Measurements from ENCODE around the gene GPATCH4. TPM values are rescaled to one million over a fixed set of nuclear protein-coding genes. Genes with fewer than 3 reads are reported as not detected.

The GPATCH4 gene
- total and polyA plus RNA-seq, 10 of the 15 experiments (the other 5 are each of a cell fraction or from before 2014, with no cell fraction given): 35.5 to 111 (median 73.9) TPM

DNA sequence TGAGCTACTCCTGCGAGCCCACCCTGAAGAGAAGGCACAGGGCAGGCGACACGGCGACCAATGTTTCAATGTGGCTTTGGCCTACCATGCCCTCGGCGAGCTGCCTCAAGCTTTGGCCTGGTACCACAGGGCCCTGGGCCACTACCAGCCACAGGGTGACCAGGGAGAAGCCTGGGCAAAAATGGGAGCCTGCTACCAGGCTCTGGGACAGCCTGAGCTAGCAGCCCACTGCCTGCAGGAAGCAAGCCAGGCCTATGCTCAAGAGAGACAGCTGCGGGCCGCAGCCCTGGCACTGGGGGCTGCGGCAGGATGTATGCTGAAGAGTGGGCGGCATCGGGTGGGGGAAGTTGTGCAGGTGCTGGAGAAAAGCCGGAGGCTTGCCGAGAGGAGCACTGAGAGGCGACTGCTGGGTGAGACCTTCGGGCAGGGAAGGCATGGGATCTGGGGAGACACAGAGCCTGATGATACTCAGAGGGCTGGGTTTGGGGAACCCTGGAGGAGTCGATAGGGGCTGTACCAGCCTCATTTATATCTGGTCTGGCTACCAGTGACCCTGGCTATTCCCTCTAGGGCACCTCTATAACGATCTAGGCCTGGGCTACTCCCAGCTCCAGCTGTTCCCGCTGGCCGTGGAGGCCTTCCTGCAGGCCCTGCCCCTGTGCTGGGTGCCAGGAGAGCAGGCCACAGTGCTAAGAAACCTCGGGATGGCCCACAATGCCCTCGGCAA, 19.5 kb downstream of the GPATCH4 start:
- BruUV-seq (replicated peaks): no TSS peak
- H3K27ac ChIP-seq (ENCODE audit: control insufficient read depth, insufficient read depth): peak overlapping the region; percentile 50; the same call in 1 of the 2 replicates
- H3K4me3 ChIP-seq: peak overlapping the region; percentile 43; the same call in 1 of the 2 replicates
- RAD21 ChIA-PET (ENCODE audit: unreplicated experiment): interaction anchor here (0.9 to 2.2 kb wide), 12 partner anchors 9 to 196 kb away, joined by 3 to 9 read pairs (median 4); partner anchors contain the start of genes HAPLN2, MEF2D and NAXE
- no peaks in the 10 kb centered on the region for H3K36me3 ChIP-seq (ENCODE audit: control insufficient read depth in 2 of 2, insufficient read depth in 2 of 2, low read length in 1 of 2)
- SMC1A ChIA-PET (ENCODE audit: uncharacterized antibody, unreplicated experiment): interaction anchor here (0.9 to 2.3 kb wide), 4 partner anchors 27 to 128 kb away, joined by 3 to 8 read pairs (median 8); partner anchors contain the start of gene MEF2D
- no peaks in the 10 kb centered on the region; a peak in 1 of 4 replicates for H3K27me3 ChIP-seq (replicated peaks in 1 of 2; ENCODE audit: control insufficient read depth in 2 of 2, insufficient read depth in 2 of 2, low read length in 1 of 2)
- H3K4me2 ChIP-seq (ENCODE audit: control insufficient read depth, insufficient read depth): peak overlapping the region; percentile 21; the same call in 1 of the 2 replicates
- DNase-seq (ENCODE audit: low read depth, low spot score) (no peak), ATAC-seq (no peak), FAIRE-seq (no peak)
- TF ChIP-seq POLR2A (IDR thresholded peaks at IDR 0.05; ENCODE audit: low read depth, low read length) (peak; percentile 48), EGR1 (IDR thresholded peaks at IDR 0.05; ENCODE audit: borderline replicate concordance in 1 of 2, low read depth in 2 of 2, low read length in 2 of 2) (peak in 1 of 2 experiments; percentile 65; a peak in 1 of 3 replicates), SIN3A (IDR thresholded peaks at IDR 0.05; ENCODE audit: low read depth, low read length) (no peak), RUNX3 (IDR thresholded peaks at IDR 0.05; ENCODE audit: low read length) (peak; percentile 37), TCF12 (IDR thresholded peaks at IDR 0.05; ENCODE audit: low read depth, low read length) (peak; percentile 63; the same call in 1 of the 2 replicates), TCF3 (IDR thresholded peaks at IDR 0.05; ENCODE audit: borderline replicate concordance, insufficient read depth, low read depth, low read length) (0 out of 2 replicates have a peak, but pooled peaks have one; percentile 46), JUND (IDR thresholded peaks at IDR 0.05; ENCODE audit: low read depth, low read length) (no peak)
- TF ChIP-seq, protein P1, sequence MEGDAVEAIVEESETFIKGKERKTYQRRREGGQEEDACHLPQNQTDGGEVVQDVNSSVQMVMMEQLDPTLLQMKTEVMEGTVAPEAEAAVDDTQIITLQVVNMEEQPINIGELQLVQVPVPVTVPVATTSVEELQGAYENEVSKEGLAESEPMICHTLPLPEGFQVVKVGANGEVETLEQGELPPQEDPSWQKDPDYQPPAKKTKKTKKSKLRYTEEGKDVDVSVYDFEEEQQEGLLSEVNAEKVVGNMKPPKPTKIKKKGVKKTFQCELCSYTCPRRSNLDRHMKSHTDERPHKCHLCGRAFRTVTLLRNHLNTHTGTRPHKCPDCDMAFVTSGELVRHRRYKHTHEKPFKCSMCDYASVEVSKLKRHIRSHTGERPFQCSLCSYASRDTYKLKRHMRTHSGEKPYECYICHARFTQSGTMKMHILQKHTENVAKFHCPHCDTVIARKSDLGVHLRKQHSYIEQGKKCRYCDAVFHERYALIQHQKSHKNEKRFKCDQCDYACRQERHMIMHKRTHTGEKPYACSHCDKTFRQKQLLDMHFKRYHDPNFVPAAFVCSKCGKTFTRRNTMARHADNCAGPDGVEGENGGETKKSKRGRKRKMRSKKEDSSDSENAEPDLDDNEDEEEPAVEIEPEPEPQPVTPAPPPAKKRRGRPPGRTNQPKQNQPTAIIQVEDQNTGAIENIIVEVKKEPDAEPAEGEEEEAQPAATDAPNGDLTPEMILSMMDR (IDR thresholded peaks at IDR 0.05 in 2 of 3, conservative IDR thresholded peaks at IDR 0.05 in 1 of 3; ENCODE audit: control insufficient read depth in 2 of 3, extremely low read depth in 1 of 3, insufficient read depth in 1 of 3, low read depth in 3 of 3, low read length in 3 of 3): no peak
- CTCF ChIA-PET: interaction anchor here (0.6 to 5.7 kb wide), 15 partner anchors 10 to 198 kb away, joined by 3 to 36 read pairs (median 4); partner anchors contain the start of genes IQGAP3 and NAXE
- H2AFZ ChIP-seq (ENCODE audit: control insufficient read depth, low read depth, low read length): peak overlapping the region; percentile 83
- H4K20me1 ChIP-seq (ENCODE audit: control insufficient read depth, insufficient read depth): no peaks in the 10 kb centered on the region
- peaks cover 16% of the 10 kb centered on the region for H3K4me1 ChIP-seq (ENCODE audit: control insufficient read depth, insufficient read depth, low read length)
- in situ Hi-C loops (cut with MboI): no loop called here
- 53% methylated on average over 21 of the region's 21 CpGs for WGBS (ENCODE audit: insufficient coverage, insufficient replicate concordance, low lambda C conversion rate, missing lambda C conversion rate)
- POLR2A ChIA-PET: interaction anchor here (1.0 kb wide), 1 partner anchor 84 kb away, joined by 4 read pairs; no protein-coding TSS in a partner anchor
- H3K9ac ChIP-seq (ENCODE audit: control insufficient read depth, insufficient read depth, low read length): peak overlapping the region; percentile 66
- H3K79me2 ChIP-seq (ENCODE audit: control insufficient read depth, insufficient read depth, low read length): no peaks in the 10 kb centered on the region
- intact Hi-C loops (cut with micrococcal nuclease; ENCODE audit: unreplicated experiment): no loop called here
- no peaks in the 10 kb centered on the region for H3K9me3 ChIP-seq (replicated peaks; ENCODE audit: control insufficient read depth, insufficient read depth, low read length)
